MCF 10A (cell line): ENCODE results near the gene ZPLD1. TPM values are rescaled to one million over a fixed set of nuclear protein-coding genes. Genes with fewer than 3 reads are reported as not detected.

Experiments
- BruUV-seq: library from RNA; stranded (reverse); fragments of 400-500 nt; replicated peaks from 2 replicates; lab custom pipeline; 2021; lab: Mats Ljungman, UMichigan
- CTCF ChIA-PET: fragments of 300-600 bp; sonication (Branson Sonifier 250); formaldehyde crosslinking; extraction: SDS; loops from one replicate; lab custom pipeline; 2021; ENCODE audit warnings: antibody characterized with exemption, inconsistent platforms; lab: Yijun Ruan, JAX
- POLR2A ChIA-PET: fragments of 300-600, 350-650 bp; sonication (Branson Sonifier 250); formaldehyde crosslinking; extraction: SDS; loops from one replicate; lab custom pipeline; 2020; ENCODE audit warnings: antibody characterized with exemption, inconsistent platforms; lab: Yijun Ruan, JAX
- DNase-seq: peaks from one replicate; pipeline ENCODE4 v3.0.0-alpha.2; 2018; ENCODE audit not compliant: unreplicated experiment
- H3K27ac Mint-ChIP-seq: one replicate; pipeline ENCODE4 v1.8.0; 2022; ENCODE audit warnings: mild to moderate bottlenecking, low read depth, mixed read lengths; ENCODE audit not compliant: unreplicated experiment
- H3K27me3 Mint-ChIP-seq: one replicate; pipeline ENCODE4 v1.8.0; 2022; ENCODE audit warnings: mixed read lengths; ENCODE audit not compliant: insufficient read depth, unreplicated experiment
- H3K36me3 Mint-ChIP-seq: one replicate; pipeline ENCODE4 v1.8.0; 2022; ENCODE audit warnings: mild to moderate bottlenecking, moderate library complexity, mixed read lengths; ENCODE audit not compliant: insufficient read depth, unreplicated experiment
- H3K4me1 Mint-ChIP-seq: one replicate; pipeline ENCODE4 v1.8.0; 2022; ENCODE audit warnings: mixed read lengths; ENCODE audit not compliant: insufficient read depth, unreplicated experiment
- H3K4me3 Mint-ChIP-seq: one replicate; pipeline ENCODE4 v1.8.0; 2022; ENCODE audit warnings: mild to moderate bottlenecking, moderate library complexity, mixed read lengths; ENCODE audit not compliant: unreplicated experiment
- H3K9me3 Mint-ChIP-seq: one replicate; pipeline ENCODE4 v1.8.0; 2022; ENCODE audit warnings: mixed read lengths; ENCODE audit not compliant: unreplicated experiment
- CTCF ChIP-seq: fragments of 200-600 bp; IDR thresholded peaks from one replicate; pipeline ENCODE4 v1.8.0; 2022; ENCODE audit warnings: antibody characterized with exemption, mild to moderate bottlenecking; ENCODE audit not compliant: unreplicated experiment
- intact Hi-C: fragments of 100-400 bp; cut with micrococcal nuclease; formaldehyde crosslinking; loops from 2 replicates; pipeline ENCODE4 v1.14.1; 2022
- total RNA-seq: library from RNA; stranded (reverse); gene quantifications from 2 replicates; pipeline ENCODE4 v1.2.3, GENCODE V29; 2022

ZPLD1 gene
- total RNA-seq, 1 experiment from 2014 or later, result 0.12 TPM

DNA sequence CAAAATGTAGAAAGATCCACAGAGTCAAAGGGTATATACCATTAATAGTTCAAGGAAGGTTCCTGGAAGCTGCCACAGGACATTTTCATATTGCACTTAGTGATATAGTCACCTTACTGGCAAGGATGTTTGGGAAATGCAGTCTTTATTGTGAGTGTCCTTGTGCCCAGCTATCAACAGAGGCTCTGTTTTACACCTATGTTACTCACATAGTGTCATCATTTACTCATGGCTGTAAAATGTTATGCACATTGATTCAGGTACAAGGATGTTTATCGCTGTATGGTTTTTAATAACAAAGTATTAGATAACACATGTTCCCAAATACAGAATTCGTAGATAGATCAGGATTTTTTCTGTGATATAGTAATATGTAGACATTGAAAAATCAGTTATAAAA, 50.9 kb downstream of the ZPLD1 start:
- POLR2A ChIA-PET, result interaction anchor here (0.7 kb wide), 1 partner anchor 9 kb away, joined by 3 read pairs; no protein-coding TSS in a partner anchor
- DNase-seq, result no peak
- Mint-ChIP-seq H3K4me1 (no peaks in the 10 kb centered on the region), H3K36me3 (no peaks in the 10 kb centered on the region), H3K27me3 (no peaks in the 10 kb centered on the region), H3K4me3 (no peak overlapping the region), H3K27ac (no peak overlapping the region), H3K9me3 (no peaks in the 10 kb centered on the region)
- no peak for TF ChIP-seq CTCF
- intact Hi-C loops, result no loop called here
- CTCF ChIA-PET, result interaction anchor here (0.6 to 0.9 kb wide), 2 partner anchors 51 to 257 kb away, joined by 3 read pairs; no protein-coding TSS in a partner anchor
- no TSS peak for BruUV-seq

DNA sequence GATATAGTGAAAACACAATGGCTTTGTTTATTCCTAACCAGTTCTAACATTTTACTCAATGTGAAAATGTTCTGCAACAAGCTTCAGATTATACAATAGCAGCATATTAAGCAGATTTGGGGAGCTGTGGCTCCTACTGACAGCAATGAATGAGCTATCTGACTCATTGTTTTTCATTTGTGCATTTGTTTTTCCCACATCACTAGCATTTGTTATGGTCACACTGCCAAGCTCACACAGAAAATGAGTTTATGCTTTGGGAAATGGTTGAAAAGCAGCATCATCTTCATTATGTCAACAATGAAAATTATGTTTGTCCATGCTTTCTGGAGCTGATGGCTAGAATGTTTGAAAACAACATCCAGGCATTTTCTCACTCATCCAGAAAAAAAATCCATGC, 53.5 kb downstream of the ZPLD1 start:
- no peak for TF ChIP-seq CTCF
- no peaks in the 10 kb centered on the region for H3K36me3 Mint-ChIP-seq
- DNase-seq, result no peak
- ChIA-PET POLR2A (no interaction called here), CTCF (interaction anchor here (1.1 kb wide), 1 partner anchor 40 kb away, joined by 3 read pairs; no protein-coding TSS in a partner anchor)
- no peak overlapping the region for H3K4me3 Mint-ChIP-seq
- intact Hi-C loops, result no loop called here
- no peak overlapping the region for H3K27ac Mint-ChIP-seq
- BruUV-seq, result no TSS peak
- no peaks in the 10 kb centered on the region for H3K27me3 Mint-ChIP-seq
- no peaks in the 10 kb centered on the region for H3K4me1 Mint-ChIP-seq
- H3K9me3 Mint-ChIP-seq, result no peaks in the 10 kb centered on the region

DNA sequence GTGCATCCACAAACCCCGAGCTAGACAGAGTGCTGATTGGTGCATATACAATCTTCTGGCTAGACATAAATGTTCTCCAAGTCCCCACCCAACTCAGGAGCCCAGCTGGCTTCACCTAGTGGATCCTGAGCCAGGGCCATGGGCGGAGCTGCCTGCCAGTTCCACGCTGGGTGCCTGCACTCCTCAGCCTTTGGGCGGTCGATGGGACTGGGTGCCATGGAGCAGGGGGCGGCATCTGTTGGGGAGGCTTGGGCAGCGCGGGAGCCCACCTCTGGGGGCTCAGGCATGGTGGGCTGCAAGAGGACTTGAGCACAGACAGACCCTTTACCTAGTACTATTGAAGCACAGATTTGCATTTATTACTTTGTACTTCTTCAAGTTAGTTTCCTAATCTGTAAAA, 57.5 kb downstream of the ZPLD1 start:
- Mint-ChIP-seq H3K27ac (no peak overlapping the region), H3K27me3 (no peaks in the 10 kb centered on the region), H3K9me3 (no peaks in the 10 kb centered on the region), H3K36me3 (no peaks in the 10 kb centered on the region), H3K4me1 (no peaks in the 10 kb centered on the region), H3K4me3 (no peak overlapping the region)
- ChIA-PET POLR2A (interaction anchor here (0.7 kb wide), 1 partner anchor 9 kb away, joined by 3 read pairs; no protein-coding TSS in a partner anchor), CTCF (interaction anchor here (0.6 to 1.4 kb wide), 3 partner anchors 8 to 643 kb away, joined by 3 to 4 read pairs (median 3); partner anchors contain the start of gene NFKBIZ)
- DNase-seq, result no peak
- BruUV-seq, result no TSS peak
- intact Hi-C loops, result no loop called here
- TF ChIP-seq CTCF, result no peak

DNA sequence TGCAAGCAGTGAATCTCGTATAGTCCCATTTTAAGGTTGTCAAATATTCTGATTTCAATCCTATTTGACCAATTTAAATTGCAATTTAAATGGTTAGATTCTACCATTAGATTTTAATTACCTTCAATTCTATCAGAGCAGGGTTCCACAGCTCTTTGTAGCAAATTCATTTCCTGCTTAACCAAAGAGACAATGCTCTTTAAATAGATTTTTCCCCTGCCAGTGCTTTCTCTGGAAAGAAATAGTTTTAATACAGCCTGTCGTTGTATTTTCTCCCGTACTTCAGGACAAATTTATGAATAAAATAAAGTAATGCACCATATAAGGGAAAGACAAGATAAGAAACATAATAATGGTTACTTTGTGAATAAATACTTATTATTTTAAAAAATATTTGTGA, 62.8 kb downstream of the ZPLD1 start:
- no peak for DNase-seq
- no peak overlapping the region for H3K27ac Mint-ChIP-seq
- no peaks in the 10 kb centered on the region for H3K36me3 Mint-ChIP-seq
- CTCF ChIA-PET, result interaction anchor here (0.7 kb wide), 1 partner anchor 271 kb away, joined by 3 read pairs; no protein-coding TSS in a partner anchor
- POLR2A ChIA-PET, result interaction anchor here (0.8 kb wide), 1 partner anchor 107 kb away, joined by 4 read pairs; no protein-coding TSS in a partner anchor
- intact Hi-C loops, result no loop called here
- H3K9me3 Mint-ChIP-seq, result no peaks in the 10 kb centered on the region
- no peak for TF ChIP-seq CTCF
- H3K4me1 Mint-ChIP-seq, result no peaks in the 10 kb centered on the region
- H3K27me3 Mint-ChIP-seq, result no peaks in the 10 kb centered on the region
- H3K4me3 Mint-ChIP-seq, result no peak overlapping the region
- no TSS peak for BruUV-seq
